Ovary (tissue), 9 donors: Measurements from ENCODE around the gene RPN1. TPM values are rescaled to one million over a fixed set of nuclear protein-coding genes. Genes with fewer than 3 reads are reported as not detected.
A peak's percentile ranks its signal among the peaks of the same experiment; 100 is the strongest.

Experiments
- DNase-seq, 5 donors: peaks; one replicate each; pipeline ENCODE4 v3.0.0-alpha.2; 2019 to 2020
- H3K27ac ChIP-seq, 2 donors: fragments of 200-600 bp; one replicate each; pipeline versions ENCODE4 v1.5.1 to v1.8.0; 2019 to 2022
- H3K27me3 ChIP-seq: fragments of 200-600 bp; one replicate; pipeline ENCODE4 v1.8.0; 2022
- H3K36me3 ChIP-seq: fragments of 200-600 bp; sonication (generic); one replicate; pipeline ENCODE4 v1.5.1; 2019
- H3K4me1 ChIP-seq: one replicate; pipeline ENCODE4 v1.8.1; 2013; ENCODE audit warnings: mild to moderate bottlenecking, moderate library complexity; ENCODE audit not compliant: insufficient read depth
- H3K4me3 ChIP-seq: fragments of 200-600 bp; sonication (generic); one replicate; pipeline ENCODE4 v1.5.1; 2017
- H3K9me3 ChIP-seq, 2 donors: fragments of 200-600 bp in 1 of 2; sonication (generic) in 1 of 2; one replicate each; pipeline versions ENCODE4 v1.5.1 to v1.8.1; 2013 to 2019; ENCODE audit warnings: mild to moderate bottlenecking in 1 of 2, moderate library complexity in 1 of 2
- EP300 ChIP-seq: sonication (generic); formaldehyde crosslinking; IDR thresholded peaks from one replicate; pipeline ENCODE4 v1.6.1; 2017; ENCODE audit warnings: antibody characterized with exemption
- POLR2A ChIP-seq: fragments of 450-650 bp; IDR thresholded peaks from one replicate; pipeline ENCODE4 v1.6.1; 2017; ENCODE audit warnings: antibody characterized with exemption, mild to moderate bottlenecking, moderate library complexity
- WGBS, 3 donors: extraction: QIAGEN DNeasy Blood & Tissue Kit in 1 of 3; methylation state at CpG; one replicate each; pipeline versions ENCODE4 v1.1.5 to v1.1.7; 2013 to 2017; 5-methylcytosine and 5-hydroxymethylcytosine counted together
- intact Hi-C, 4 donors: fragments of 100-400 bp; cut with DNase I; formaldehyde crosslinking; loops; one replicate each; pipeline versions ENCODE4 v1.11.0 to v1.15.1; 2022 to 2023
- polyA plus RNA-seq, 2 donors: library from polyadenylated mRNA; stranded (reverse); fragments of 200-250 nt in 1 of 2; fragments of 350-450 nt in 1 of 2; fragmentation: Illumina TruSeq in 1 of 2; extraction: RNeasy Lipid Tissue Mini Kit (QIAGEN cat#74804) in 1 of 2; gene quantifications; one replicate each; pipeline ENCODE4 v1.2.3, GENCODE V29; 2013 to 2014
- total RNA-seq, 7 donors: library from RNA; depleted of rRNA in 2 of 7; stranded (reverse); fragments of >200 nt in 2 of 7; fragmentation: NEBNext Ultra II Directional in 3 of 7; extraction: Animal tissue kit (Norgen Biotek cat#: 25700) in 3 of 7; gene quantifications; one replicate each; pipeline versions ENCODE4 v1.1.0 to v1.2.4, GENCODE V29; 2016 to 2023
- TF ChIP-seq, protein P1 (sequence below), 3 donors: fragments of 450-650 bp in 2 of 3; fragments of 200-600 bp in 1 of 3; IDR thresholded peaks; one replicate each; pipeline versions ENCODE4 v1.5.1 to v1.8.0; 2016 to 2022; ENCODE audit warnings: antibody characterized with exemption in 3 of 3, mild to moderate bottlenecking in 1 of 3
- donor health status: DM: no; HTN: no; CAD: no; lungs with moderate emphysema.
- donor health status: DM: no; HTN: no; CAD: no.
- donor health status: Bipolar disorder and iron deficiency.
- donor health status: DM: yes; HTN: yes; CAD: no.
- donor health status: DM: no; HTN: no; CAD: no.
- donor health status: DM: yes; HTN: yes; CAD: no.

The RPN1 gene
- total and polyA plus RNA-seq, 9 donors: 119 to 237 (median 134) TPM

DNA sequence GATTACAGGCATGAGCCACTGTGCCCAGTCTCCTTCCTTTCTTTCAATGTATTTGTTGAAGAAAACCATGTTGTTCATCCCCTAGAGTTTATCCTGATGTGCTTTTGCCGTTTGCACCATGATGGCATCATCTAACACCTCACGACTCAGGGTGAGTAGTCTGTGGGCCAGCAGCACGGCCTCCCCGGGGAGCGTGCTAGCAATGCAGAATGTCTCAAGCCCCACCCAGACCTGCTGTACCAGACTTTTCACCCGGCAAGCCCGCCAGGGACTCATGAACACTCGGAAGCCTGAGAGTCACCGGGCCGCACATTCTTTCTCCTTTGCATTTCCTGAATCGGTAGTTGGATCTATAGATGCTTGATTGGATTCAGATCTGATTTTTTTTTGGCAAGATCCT is 64.6 kb downstream of the RPN1 start:
- no peaks in the 10 kb centered on the region for H3K36me3 ChIP-seq
- intact Hi-C loops: loop anchor here in 1 of 4 donors (5.0 kb wide), 1 partner anchor 139 kb away; no protein-coding TSS in a partner anchor
- DNase-seq: no peak
- H3K27me3 ChIP-seq: no peaks in the 10 kb centered on the region
- TF ChIP-seq, protein P1, sequence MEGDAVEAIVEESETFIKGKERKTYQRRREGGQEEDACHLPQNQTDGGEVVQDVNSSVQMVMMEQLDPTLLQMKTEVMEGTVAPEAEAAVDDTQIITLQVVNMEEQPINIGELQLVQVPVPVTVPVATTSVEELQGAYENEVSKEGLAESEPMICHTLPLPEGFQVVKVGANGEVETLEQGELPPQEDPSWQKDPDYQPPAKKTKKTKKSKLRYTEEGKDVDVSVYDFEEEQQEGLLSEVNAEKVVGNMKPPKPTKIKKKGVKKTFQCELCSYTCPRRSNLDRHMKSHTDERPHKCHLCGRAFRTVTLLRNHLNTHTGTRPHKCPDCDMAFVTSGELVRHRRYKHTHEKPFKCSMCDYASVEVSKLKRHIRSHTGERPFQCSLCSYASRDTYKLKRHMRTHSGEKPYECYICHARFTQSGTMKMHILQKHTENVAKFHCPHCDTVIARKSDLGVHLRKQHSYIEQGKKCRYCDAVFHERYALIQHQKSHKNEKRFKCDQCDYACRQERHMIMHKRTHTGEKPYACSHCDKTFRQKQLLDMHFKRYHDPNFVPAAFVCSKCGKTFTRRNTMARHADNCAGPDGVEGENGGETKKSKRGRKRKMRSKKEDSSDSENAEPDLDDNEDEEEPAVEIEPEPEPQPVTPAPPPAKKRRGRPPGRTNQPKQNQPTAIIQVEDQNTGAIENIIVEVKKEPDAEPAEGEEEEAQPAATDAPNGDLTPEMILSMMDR (IDR thresholded peaks at IDR 0.05): no peak
- TF ChIP-seq EP300 (no peak), POLR2A (no peak)
- 84 to 86% (median 84%) methylated on average over 11 of the region's 11 CpGs for WGBS, 3 donors
- no peaks in the 10 kb centered on the region for H3K4me1 ChIP-seq
- no peak overlapping the region for H3K4me3 ChIP-seq
- no peaks in the 10 kb centered on the region for H3K9me3 ChIP-seq
- no peak overlapping the region for H3K27ac ChIP-seq

DNA sequence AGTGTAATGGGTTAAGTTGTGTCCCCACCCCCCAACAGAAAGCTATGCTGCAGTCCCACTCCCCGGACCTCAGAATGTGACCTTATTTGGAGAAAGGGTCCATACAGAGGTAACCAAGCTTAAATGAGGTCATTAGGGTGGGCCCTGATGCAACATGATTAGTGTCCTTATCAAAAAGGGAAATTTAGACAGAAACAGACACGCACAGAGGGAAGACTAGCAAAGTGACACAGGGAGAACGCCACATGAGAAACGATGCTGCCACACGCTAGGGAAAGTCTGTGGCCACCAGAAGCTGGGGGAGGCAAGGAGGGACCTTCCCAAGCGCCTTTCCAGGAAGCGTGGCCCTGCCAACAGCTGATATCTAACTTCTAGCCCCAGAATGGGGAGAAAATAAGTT is 65.4 kb downstream of the RPN1 start:
- Histone ChIP-seq H3K36me3 (no peaks in the 10 kb centered on the region), H3K4me3 (no peak overlapping the region), H3K27me3 (no peaks in the 10 kb centered on the region), H3K9me3 (no peaks in the 10 kb centered on the region), H3K4me1 (no peaks in the 10 kb centered on the region), H3K27ac (no peak overlapping the region)
- TF ChIP-seq, protein P1 (IDR thresholded peaks at IDR 0.05): no peak
- TF ChIP-seq EP300 (no peak), POLR2A (no peak)
- intact Hi-C loops: loop anchor here in 1 of 4 donors (5.0 kb wide), 1 partner anchor 138 kb away; no protein-coding TSS in a partner anchor
- 69 to 79% (median 71%) methylated on average over 7 of the region's 7 CpGs for WGBS, 3 donors
- DNase-seq: no peak

DNA sequence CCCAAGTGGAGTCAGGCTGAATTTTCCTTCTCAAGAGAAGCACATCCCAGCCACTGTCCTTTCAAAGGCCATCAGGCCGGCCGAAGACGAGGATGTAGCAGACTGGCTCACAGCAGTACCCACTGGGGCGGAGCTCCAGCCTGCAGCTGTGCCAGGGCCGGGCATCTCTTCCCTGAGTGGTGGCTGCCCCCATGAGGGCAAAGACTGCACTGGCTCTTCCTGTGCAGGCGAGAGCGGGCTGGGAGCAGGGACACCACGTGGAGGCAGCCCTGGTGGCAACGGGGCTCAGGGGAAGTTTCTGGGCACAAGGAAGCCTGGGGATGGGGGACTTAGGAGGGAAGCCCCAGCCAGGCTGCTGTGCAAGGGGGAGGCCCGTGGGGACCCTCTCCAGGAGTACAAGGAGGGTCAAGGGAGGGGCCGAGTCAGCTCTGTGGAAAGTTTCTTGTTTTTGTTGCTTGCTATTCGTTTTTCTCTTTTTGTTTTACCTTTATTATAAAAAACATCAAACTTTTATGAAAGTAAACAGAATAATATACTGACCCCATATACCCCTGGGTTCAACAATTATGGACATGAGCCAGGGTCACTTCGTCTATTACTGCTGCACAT is 66.1 kb downstream of the RPN1 start:
- WGBS, 3 donors: 13 to 19% (median 18%) methylated on average over 12 to 13 of the region's 13 CpGs
- no peaks in the 10 kb centered on the region for H3K36me3 ChIP-seq
- H3K27me3 ChIP-seq: no peaks in the 10 kb centered on the region
- no peaks in the 10 kb centered on the region for H3K9me3 ChIP-seq
- H3K4me1 ChIP-seq: no peaks in the 10 kb centered on the region
- DNase-seq: peak in 4 of 5 donors; percentile 28 to 59 (median 33)
- H3K27ac ChIP-seq: no peak overlapping the region
- intact Hi-C loops: loop anchor here in 1 of 4 donors (5.0 kb wide), 1 partner anchor 137 kb away; no protein-coding TSS in a partner anchor
- H3K4me3 ChIP-seq: no peak overlapping the region
- no peak for TF ChIP-seq POLR2A
- TF ChIP-seq, protein P1 (IDR thresholded peaks at IDR 0.05): peak in 1 of 3 donors; percentile 33

DNA sequence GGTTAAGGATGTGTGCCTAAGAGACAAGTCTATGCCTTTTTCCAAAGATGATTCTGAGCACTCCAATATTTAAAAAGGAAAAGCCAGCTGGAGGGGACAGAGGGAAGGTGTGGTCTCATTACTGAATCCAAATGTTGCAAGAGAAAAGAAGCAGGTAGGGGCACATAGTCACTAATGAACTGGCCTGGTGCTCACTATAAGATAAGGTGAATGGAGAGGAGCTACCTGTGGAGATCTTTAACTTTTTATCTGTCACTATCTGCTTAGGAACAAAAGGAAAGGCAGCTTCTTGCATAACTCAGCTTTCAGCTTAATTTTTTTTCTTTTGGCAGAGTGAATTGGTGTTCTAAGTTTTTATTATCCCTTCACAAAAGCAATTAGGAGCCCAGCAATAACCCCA is 69.1 kb downstream of the RPN1 start:
- Histone ChIP-seq H3K9me3 (no peaks in the 10 kb centered on the region), H3K4me3 (no peak overlapping the region), H3K27ac (no peak overlapping the region), H3K27me3 (no peaks in the 10 kb centered on the region), H3K4me1 (no peaks in the 10 kb centered on the region), H3K36me3 (no peaks in the 10 kb centered on the region)
- no peak for TF ChIP-seq POLR2A
- no peak for TF ChIP-seq EP300
- TF ChIP-seq, protein P1 (IDR thresholded peaks at IDR 0.05): no peak
- no peak for DNase-seq
- intact Hi-C loops: no loop called here
